ENCODE measurements around the gene CLEC1A.

The CLEC1A gene

DNA sequence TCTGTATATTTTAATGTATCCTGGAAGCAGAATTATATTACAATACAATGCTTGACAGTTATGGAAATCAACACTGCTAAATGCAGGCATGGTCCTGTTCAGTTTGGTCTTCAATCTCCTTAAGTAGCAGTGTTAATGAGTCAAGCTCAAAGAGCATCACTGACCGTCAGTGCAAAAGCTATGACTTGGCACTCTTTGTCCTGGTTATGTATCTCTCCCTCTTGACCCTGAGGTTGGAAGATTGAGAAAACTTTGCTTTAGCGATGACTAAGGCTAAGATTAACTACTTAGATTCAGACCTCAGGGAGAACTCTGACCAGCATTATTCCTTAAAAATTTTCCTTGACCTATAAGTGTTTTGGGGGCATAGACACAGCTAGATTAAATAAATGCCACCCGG is 20.3 kb upstream of the CLEC1A start:
- Mint-ChIP-seq H3K36me3 (ENCODE audit: low read depth) (peaks cover 89% of the 10 kb centered on the region), H3K27ac (peak overlapping the region; percentile 97), H3K4me1 (ENCODE audit: low read depth) (peaks cover 52% of the 10 kb centered on the region), H3K9me3 (no peaks in the 10 kb centered on the region), H3K4me3 (peak overlapping the region; percentile 69), H3K27me3 (no peaks in the 10 kb centered on the region)
- intact Hi-C loops (cut with micrococcal nuclease): no loop called here

DNA sequence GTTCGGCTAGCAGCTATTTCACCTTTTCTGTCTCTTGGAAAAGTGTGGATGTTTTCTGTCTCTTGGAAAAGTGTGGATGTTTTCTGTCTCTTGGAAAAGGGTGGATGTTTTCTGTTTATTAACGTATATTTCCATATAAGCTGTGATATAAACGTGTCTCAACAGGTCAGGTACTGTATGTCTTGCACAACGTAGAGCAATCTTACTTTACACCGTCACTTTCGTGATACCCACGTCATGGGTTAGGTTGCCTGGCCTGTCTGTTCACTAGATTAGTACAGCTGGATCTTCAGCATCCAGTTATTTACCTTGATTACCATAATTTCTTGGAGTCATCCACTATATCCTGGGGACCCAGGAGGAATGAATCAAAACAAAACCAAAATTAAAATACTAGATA is 17.1 kb upstream of the CLEC1A start:
- Mint-ChIP-seq H3K9me3 (peaks cover 14% of the 10 kb centered on the region), H3K27ac (no peak overlapping the region), H3K4me1 (ENCODE audit: low read depth) (peaks cover 44% of the 10 kb centered on the region), H3K27me3 (no peaks in the 10 kb centered on the region), H3K36me3 (ENCODE audit: low read depth) (peaks cover 88% of the 10 kb centered on the region), H3K4me3 (no peak overlapping the region)
- intact Hi-C loops (cut with micrococcal nuclease): no loop called here

DNA sequence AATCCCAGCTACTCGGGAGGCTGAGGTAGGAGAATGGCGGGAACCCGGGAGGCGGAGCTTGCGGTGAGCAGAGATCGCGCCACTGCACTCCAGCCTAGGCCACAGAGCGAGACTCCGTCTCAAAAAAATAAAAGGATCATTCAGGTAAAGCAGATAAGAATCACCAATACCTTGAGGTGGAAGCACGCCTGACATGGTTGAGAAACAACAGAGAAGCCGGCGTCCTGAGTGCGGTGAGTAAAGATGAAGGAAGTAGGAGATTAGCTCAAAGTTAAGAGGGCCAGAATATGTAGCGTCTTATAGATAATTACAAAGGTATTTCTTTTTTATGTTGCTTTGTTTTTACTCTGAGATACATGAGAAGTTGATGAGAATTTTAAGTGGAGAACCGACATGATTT is 16.5 kb upstream of the CLEC1A start:
- H3K36me3 Mint-ChIP-seq (ENCODE audit: low read depth): peaks cover 85% of the 10 kb centered on the region
- H3K9me3 Mint-ChIP-seq: peaks cover 16% of the 10 kb centered on the region
- H3K27ac Mint-ChIP-seq: peak overlapping the region; percentile 47
- intact Hi-C loops (cut with micrococcal nuclease): no loop called here
- H3K4me1 Mint-ChIP-seq (ENCODE audit: low read depth): peaks cover 46% of the 10 kb centered on the region
- no peak overlapping the region for H3K4me3 Mint-ChIP-seq
- no peaks in the 10 kb centered on the region for H3K27me3 Mint-ChIP-seq

DNA sequence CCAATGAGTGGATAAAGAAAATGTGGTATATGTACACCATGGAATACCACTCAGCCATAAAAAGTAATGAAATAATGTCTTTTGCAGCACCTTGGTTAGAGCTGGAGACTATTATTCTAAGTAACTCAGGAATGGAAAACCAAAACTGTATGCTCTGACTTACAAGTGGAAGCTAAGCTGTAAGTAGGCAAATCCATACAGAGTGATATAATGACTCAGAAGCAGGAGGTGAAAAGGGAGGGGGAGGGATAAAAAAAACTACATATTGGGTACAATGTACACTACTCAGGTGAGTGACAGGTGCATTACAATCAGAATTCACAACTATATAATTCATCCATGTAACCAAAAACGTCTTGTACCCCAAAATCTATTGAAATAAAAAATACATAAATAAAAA is 15.1 kb upstream of the CLEC1A start:
- Mint-ChIP-seq H3K27ac (peak overlapping the region; percentile 45), H3K36me3 (ENCODE audit: low read depth) (peaks cover 81% of the 10 kb centered on the region), H3K9me3 (peaks cover 16% of the 10 kb centered on the region), H3K4me3 (no peak overlapping the region), H3K4me1 (ENCODE audit: low read depth) (peaks cover 37% of the 10 kb centered on the region), H3K27me3 (no peaks in the 10 kb centered on the region)
- intact Hi-C loops (cut with micrococcal nuclease): no loop called here

DNA sequence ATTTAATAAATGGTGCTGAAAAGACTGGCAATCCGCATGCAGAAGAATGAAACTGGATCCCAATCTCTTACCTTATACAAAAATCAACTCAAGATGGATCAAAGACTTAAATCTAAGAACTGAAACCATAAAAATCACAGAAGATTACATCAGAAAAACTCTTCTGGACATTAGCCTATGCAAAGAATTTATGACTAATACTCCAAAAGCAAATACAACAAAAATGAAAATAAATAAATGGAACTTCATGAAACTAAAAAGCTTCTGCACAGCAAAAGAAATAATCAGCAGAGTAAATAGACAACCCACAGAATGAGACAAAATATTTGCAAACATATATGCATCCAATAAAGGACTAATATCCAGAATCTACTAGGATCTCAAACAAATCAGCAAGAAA is 14.3 kb upstream of the CLEC1A start:
- Mint-ChIP-seq H3K27ac (peak overlapping the region; percentile 4), H3K36me3 (ENCODE audit: low read depth) (peaks cover 80% of the 10 kb centered on the region), H3K27me3 (no peaks in the 10 kb centered on the region), H3K9me3 (peaks cover 16% of the 10 kb centered on the region), H3K4me1 (ENCODE audit: low read depth) (peaks cover 31% of the 10 kb centered on the region), H3K4me3 (no peak overlapping the region)
- intact Hi-C loops (cut with micrococcal nuclease): no loop called here

DNA sequence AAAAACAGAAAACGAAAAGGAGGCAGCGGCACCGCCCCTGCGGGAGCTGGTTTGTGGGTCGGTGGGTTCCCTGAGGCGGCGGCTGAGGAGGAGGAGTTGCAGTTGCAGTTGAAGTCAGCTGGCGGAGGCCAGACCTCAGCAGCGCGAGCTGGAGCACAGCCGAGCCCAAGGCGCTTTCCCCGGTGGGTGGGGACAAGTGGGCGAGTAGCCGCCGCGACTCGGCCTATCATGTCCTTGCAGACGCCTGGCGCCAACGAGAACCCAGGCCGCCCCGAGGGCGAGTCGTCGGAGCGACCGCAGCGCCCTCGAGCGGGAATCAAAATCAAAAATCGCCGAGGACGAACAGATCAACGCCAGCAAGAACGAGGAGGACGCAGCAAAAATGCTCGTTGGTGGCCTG is 12.7 kb upstream of the CLEC1A start:
- Mint-ChIP-seq H3K27me3 (no peaks in the 10 kb centered on the region), H3K9me3 (peaks cover 16% of the 10 kb centered on the region), H3K4me1 (ENCODE audit: low read depth) (peaks cover 37% of the 10 kb centered on the region), H3K27ac (no peak overlapping the region), H3K36me3 (ENCODE audit: low read depth) (peaks cover 82% of the 10 kb centered on the region), H3K4me3 (no peak overlapping the region)
- intact Hi-C loops (cut with micrococcal nuclease): no loop called here

DNA sequence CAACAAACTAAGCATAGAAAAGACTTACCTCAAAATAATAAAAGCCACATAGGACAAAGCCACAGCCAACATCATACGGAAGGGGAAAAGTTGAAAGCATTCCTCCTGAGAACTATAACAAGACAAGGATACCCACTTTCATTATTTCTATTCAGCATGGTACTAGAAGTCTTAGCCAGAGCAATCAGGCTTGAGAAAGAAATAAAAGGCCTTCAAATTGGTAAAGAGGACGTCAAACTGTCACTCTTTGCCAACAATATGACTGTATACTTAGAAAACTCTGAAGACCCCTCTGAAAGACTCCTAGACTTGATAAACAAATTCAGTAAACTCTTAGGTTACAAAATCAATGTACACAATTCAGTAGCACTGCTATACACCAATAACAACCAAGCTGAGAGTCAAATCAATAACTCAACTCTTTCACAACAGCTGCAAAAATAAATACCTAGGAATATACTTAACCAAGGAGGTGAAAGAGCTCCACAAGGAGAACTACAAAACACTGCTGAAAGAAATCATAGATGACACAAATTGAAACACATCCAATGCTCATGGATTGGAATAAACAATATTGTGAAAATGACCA is 11.6 kb upstream of the CLEC1A start:
- no peaks in the 10 kb centered on the region for H3K27me3 Mint-ChIP-seq
- no peak overlapping the region for H3K4me3 Mint-ChIP-seq
- H3K9me3 Mint-ChIP-seq: peaks cover 16% of the 10 kb centered on the region
- H3K36me3 Mint-ChIP-seq (ENCODE audit: low read depth): peaks cover 80% of the 10 kb centered on the region
- peaks cover 35% of the 10 kb centered on the region for H3K4me1 Mint-ChIP-seq (ENCODE audit: low read depth)
- H3K27ac Mint-ChIP-seq: no peak overlapping the region
- intact Hi-C loops (cut with micrococcal nuclease): no loop called here

DNA sequence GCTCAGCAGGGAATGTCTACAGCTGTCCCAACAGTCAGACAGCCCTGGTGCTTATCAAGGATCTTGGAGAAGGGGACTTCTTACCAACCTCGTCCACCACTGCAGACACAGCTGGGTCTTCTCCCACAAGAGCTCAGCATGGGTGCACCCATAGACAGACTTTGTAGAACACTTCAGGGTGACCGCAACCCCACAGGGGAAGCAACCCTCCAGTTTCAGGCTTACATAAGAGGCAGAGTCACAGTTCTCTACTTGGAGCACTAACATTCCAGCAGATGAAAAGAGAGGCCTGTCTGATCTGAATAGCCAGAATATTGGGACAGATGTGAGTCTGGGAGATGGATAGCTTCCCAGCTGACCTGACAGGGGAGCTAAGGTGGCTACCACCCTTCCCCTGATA is 3.5 kb upstream of the CLEC1A start:
- H3K4me1 Mint-ChIP-seq (ENCODE audit: low read depth): peaks cover 56% of the 10 kb centered on the region
- H3K27me3 Mint-ChIP-seq: no peaks in the 10 kb centered on the region
- H3K27ac Mint-ChIP-seq: peak overlapping the region; percentile 83
- H3K4me3 Mint-ChIP-seq: no peak overlapping the region
- intact Hi-C loops (cut with micrococcal nuclease): no loop called here
- H3K9me3 Mint-ChIP-seq: peaks cover 9% of the 10 kb centered on the region
- peaks cover 42% of the 10 kb centered on the region for H3K36me3 Mint-ChIP-seq (ENCODE audit: low read depth)

DNA sequence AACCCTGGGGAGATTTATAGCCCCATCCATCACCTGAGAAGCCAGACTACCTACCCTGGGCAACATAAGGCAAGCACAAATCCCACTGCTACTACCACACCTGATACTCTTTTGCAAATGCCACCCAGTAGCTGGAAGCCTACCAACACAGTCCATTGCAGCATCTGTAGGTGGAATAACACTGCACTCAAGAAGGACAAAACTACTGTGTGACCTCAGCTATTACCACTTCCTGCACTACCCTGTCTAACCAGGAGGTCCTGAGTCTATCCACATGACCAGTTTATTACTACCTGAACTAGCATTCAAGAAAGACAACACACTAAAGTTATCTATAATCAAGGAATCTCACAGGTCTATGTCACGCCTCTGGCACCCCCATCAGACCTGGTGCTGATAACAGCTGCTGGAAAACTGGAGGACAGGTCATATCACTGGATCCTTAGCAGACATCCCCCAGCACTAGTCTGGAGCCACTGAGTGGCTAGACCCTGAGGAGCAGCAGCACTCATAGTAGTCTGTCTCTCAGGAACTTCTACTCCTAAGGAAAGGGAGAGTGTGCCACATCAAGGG is 2.9 kb upstream of the CLEC1A start:
- H3K4me3 Mint-ChIP-seq: peak overlapping the region; percentile 45

DNA sequence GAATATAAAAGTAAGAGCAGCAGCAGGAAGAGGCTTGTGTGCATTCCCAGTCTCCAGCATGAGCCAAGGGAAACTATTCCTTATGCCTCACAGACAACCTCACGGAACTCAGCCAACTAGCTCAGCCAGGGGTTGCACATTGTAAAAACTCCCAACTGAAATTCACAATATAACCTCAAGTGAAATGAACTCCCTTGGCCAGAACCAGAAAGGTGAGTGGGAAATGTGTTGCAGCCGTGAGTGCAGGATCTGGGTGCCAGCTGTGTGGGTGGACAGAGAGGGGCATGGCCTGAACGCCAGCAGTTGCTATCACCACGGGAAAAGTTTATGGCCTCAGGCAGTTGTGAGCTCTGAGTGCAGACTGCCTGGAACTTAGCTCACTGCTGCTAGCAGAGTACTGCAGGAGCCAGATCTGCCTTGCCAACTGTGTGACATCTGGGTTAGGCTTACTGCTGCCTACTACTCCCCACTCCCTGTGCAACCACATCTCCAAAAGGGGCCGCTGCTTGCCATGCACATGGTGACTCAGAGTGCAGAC is 2.3 kb upstream of the CLEC1A start:
- no peak overlapping the region for H3K4me3 Mint-ChIP-seq
- H3K9me3 Mint-ChIP-seq: peaks cover 9% of the 10 kb centered on the region
- H3K4me1 Mint-ChIP-seq (ENCODE audit: low read depth): peaks cover 49% of the 10 kb centered on the region
- intact Hi-C loops (cut with micrococcal nuclease): no loop called here
- no peaks in the 10 kb centered on the region for H3K27me3 Mint-ChIP-seq
- H3K27ac Mint-ChIP-seq: peak overlapping the region; percentile 83
- H3K36me3 Mint-ChIP-seq (ENCODE audit: low read depth): peaks cover 35% of the 10 kb centered on the region

More for the DNA sequence above, 2.9 kb upstream of the CLEC1A start:
- Mint-ChIP-seq H3K9me3 (peaks cover 9% of the 10 kb centered on the region), H3K36me3 (ENCODE audit: low read depth) (peaks cover 36% of the 10 kb centered on the region), H3K27me3 (no peaks in the 10 kb centered on the region), H3K27ac (peak overlapping the region; percentile 83), H3K4me1 (ENCODE audit: low read depth) (peaks cover 51% of the 10 kb centered on the region)
- intact Hi-C loops (cut with micrococcal nuclease): no loop called here

DNA sequence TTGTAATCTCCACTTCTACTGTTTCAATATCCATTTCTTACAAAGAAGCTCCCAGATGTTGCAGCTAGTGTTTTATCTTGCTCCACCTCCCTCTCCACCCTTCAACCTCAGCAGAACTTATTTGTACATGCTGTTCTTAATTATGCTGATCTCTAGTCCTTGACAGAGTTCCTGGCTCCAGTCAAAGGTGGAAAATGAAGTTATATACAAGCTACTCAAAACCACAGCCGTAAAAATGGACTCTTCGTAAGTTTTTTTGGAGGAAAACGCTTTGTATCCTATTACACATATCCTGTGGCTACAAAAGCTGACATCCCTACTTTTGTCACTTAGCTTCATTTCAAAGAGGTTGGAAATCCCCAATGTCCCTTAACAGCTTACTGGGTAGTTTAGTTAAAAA is 1.3 kb downstream of the CLEC1A start:
- no peaks in the 10 kb centered on the region for H3K9me3 Mint-ChIP-seq
- no peaks in the 10 kb centered on the region for H3K27me3 Mint-ChIP-seq
- H3K27ac Mint-ChIP-seq: peak overlapping the region; percentile 34
- peaks cover 11% of the 10 kb centered on the region for H3K36me3 Mint-ChIP-seq (ENCODE audit: low read depth)
- peaks cover 56% of the 10 kb centered on the region for H3K4me1 Mint-ChIP-seq (ENCODE audit: low read depth)
- no peak overlapping the region for H3K4me3 Mint-ChIP-seq
- intact Hi-C loops (cut with micrococcal nuclease): no loop called here

DNA sequence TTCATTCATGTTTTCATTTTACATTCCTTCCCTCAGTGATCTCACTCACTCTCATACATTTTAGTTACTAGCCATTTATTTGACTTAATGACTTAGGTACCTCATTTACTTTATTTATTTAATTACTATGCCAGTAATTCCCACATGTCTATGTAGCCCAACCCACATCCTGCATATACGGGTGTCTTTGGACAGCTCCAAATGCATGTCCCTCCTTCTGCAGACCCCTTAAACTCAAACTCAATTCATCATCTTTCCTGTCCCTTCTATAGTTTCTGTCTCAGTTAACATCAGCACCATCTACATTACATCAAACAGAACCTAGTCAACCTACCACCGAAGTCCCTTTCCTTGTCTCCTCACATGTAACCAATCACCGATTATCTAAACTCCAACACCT is 2.8 kb downstream of the CLEC1A start:
- peaks cover 16% of the 10 kb centered on the region for H3K36me3 Mint-ChIP-seq (ENCODE audit: low read depth)
- H3K27me3 Mint-ChIP-seq: no peaks in the 10 kb centered on the region
- intact Hi-C loops (cut with micrococcal nuclease): loop anchor here (2.0 kb wide), 2 partner anchors 25 to 33 kb away; no protein-coding TSS in a partner anchor
- H3K4me1 Mint-ChIP-seq (ENCODE audit: low read depth): peaks cover 47% of the 10 kb centered on the region
- H3K4me3 Mint-ChIP-seq: no peak overlapping the region
- H3K27ac Mint-ChIP-seq: no peak overlapping the region
- H3K9me3 Mint-ChIP-seq: no peaks in the 10 kb centered on the region

DNA sequence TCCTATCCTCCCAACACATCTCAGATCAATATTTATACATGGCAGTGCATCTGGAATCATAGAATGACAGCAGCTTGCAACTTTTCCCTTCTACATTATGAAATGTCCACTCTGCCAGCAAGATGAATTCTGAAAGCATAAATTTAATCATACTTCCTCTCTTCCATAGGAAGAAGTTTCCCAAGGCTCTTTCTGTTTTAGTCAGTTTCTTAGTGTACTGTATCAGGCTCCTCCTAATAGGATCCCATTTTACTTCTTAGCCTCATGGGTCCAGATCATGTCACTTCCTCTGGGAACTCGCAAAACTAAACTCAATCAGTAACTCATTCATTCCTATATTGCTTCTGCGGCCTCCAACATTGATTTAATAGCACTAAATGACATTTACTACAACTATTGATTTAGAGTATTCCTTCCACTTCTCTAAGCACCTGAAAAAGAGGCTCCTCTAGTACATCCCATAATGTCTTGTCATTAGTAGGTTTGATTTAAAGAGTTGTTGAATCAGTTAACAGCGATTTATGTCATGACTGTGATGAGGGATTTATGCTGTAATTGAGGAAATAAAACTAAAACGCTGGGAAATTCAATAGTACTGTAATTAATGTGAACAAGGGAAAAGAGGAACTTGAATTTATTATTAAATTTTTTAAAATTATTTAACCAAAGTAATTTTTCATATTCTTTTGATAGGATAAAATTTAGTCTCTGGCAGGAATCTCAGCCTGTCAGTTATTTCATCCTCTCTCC is 4.0 kb downstream of the CLEC1A start:
- no peaks in the 10 kb centered on the region for H3K27me3 Mint-ChIP-seq
- H3K36me3 Mint-ChIP-seq (ENCODE audit: low read depth): peaks cover 20% of the 10 kb centered on the region
- H3K4me1 Mint-ChIP-seq (ENCODE audit: low read depth): peaks cover 49% of the 10 kb centered on the region
- intact Hi-C loops (cut with micrococcal nuclease): loop anchor here (2.0 kb wide), 2 partner anchors 26 to 34 kb away; no protein-coding TSS in a partner anchor
- no peaks in the 10 kb centered on the region for H3K9me3 Mint-ChIP-seq
- no peak overlapping the region for H3K4me3 Mint-ChIP-seq
- H3K27ac Mint-ChIP-seq: no peak overlapping the region

Measured in dendritic cell treated with granulocyte-macrophage colony-stimulating factor and Interleukin-4, amounts not matched to agents 40 ng/mL and 50 ng/mL, for 4 days (primary cell).